NOMO-1 treated with dmso at 0.1 percent for 144 hours (cell line): ENCODE measurements around the gene MYH10.
"Not testable (repeated sequence)": the region's sequence is repeated elsewhere in the genome, so short reads cannot be mapped to it uniquely, and the experiment has no call there.

ENCODE experiments used
- DNase-seq: peaks from one replicate; lab custom pipeline; 2025; ENCODE audit not compliant: unreplicated experiment; lab: John Stamatoyannopoulos, UW

Gene MYH10

GRCh38 chr17:8630227-8630801, at the start of gene MYH10:
Gene MYH10 (minus strand): TSS chr17:8630725. CDS start chr17:8623246, 7,479 bp downstream.
- DNase-seq = no peak

GRCh38 chr17:8679126-8679525, 48.6 kb upstream of the MYH10 start:
- DNase-seq = no peak

- DNase-seq = no peak
These were observed 44.8 kb upstream of the MYH10 start for GRCh38 chr17:8675306-8675705.

- no peak for DNase-seq
These were observed 44.1 kb upstream of the MYH10 start for GRCh38 chr17:8674344-8675305.

GRCh38 chr17:8673612-8674011, 43.1 kb upstream of the MYH10 start:
- DNase-seq = no peak

GRCh38 chr17:8672326-8672725, 41.8 kb upstream of the MYH10 start:
- no peak for DNase-seq

GRCh38 chr17:8670421-8670820, 39.9 kb upstream of the MYH10 start:
- no peak for DNase-seq

GRCh38 chr17:8668176-8668740, 37.7 kb upstream of the MYH10 start:
- DNase-seq = no peak

GRCh38 chr17:8667421-8667820, 36.9 kb upstream of the MYH10 start:
- no peak for DNase-seq

GRCh38 chr17:8665684-8666083, 35.2 kb upstream of the MYH10 start:
- DNase-seq = no peak

GRCh38 chr17:8664456-8665126, 34.1 kb upstream of the MYH10 start:
- DNase-seq = no peak

GRCh38 chr17:8662973-8663372, 32.4 kb upstream of the MYH10 start:
- DNase-seq = no peak

GRCh38 chr17:8662076-8662831, 31.7 kb upstream of the MYH10 start:
- no peak for DNase-seq

- not testable (repeated sequence) for DNase-seq
These were observed 30.2 kb upstream of the MYH10 start for GRCh38 chr17:8660709-8661108.

- DNase-seq = no peak
These were observed 29.4 kb upstream of the MYH10 start for GRCh38 chr17:8659758-8660410.

GRCh38 chr17:8658810-8659209, 28.3 kb upstream of the MYH10 start:
- no peak for DNase-seq

GRCh38 chr17:8656693-8657092, 26.2 kb upstream of the MYH10 start:
- DNase-seq = no peak

- no peak for DNase-seq
These were observed 24.3 kb upstream of the MYH10 start for GRCh38 chr17:8654822-8655221.

- no peak for DNase-seq
These were observed 20.5 kb upstream of the MYH10 start for GRCh38 chr17:8651013-8651412.

GRCh38 chr17:8650119-8650499, 19.6 kb upstream of the MYH10 start:
- DNase-seq = no peak
